Pancreas (tissue), 10 donors: ENCODE data around the gene ZBTB22. TPM values are rescaled to one million over a fixed set of nuclear protein-coding genes. Genes with fewer than 3 reads are reported as not detected.
"Not testable (repeated sequence)": the region's sequence is repeated elsewhere in the genome, so short reads cannot be mapped to it uniquely, and the experiment has no call there.

Experiments
- ATAC-seq, 4 donors: fragments of 200-7000 bp; cut with Tn5 transposase; one replicate each; pipeline versions ENCODE4 v1.8.0 to v1.9.1; 2020; ENCODE audit warnings: mild to moderate bottlenecking in 4 of 4, moderate library complexity in 4 of 4
- DNase-seq, 6 donors: peaks; one replicate each; pipeline ENCODE4 v3.0.0-alpha.2; 2020
- FAIRE-seq: peaks from 2 replicates; lab custom pipeline; 2012; peaks lifted over from hg19 to GRCh38; lab: Jason Lieb, UNC
- H3K27ac ChIP-seq, 4 donors: fragments of 200-600 bp; sonication (generic); 1 replicate in 3 of 4; 2 replicates in 1 of 4; pipeline versions ENCODE4 v1.5.0 to v1.8.0; 2020
- H3K27me3 ChIP-seq, 4 donors: fragments of 200-600 bp; one replicate each; pipeline ENCODE4 v1.8.0; 2021
- H3K36me3 ChIP-seq, 3 donors: fragments of 200-600 bp; sonication (generic) in 1 of 3; one replicate each; pipeline versions ENCODE4 v1.5.0 to v1.8.0; 2020 to 2021
- H3K4me1 ChIP-seq, 3 donors: fragments of 200-600 bp; one replicate each; pipeline ENCODE4 v1.8.0; 2021
- H3K4me3 ChIP-seq, 4 donors: fragments of 200-600 bp; sonication (generic) in 2 of 4; one replicate each; pipeline versions ENCODE4 v1.5.0 to v1.8.0; 2020 to 2021
- H3K9me3 ChIP-seq, 4 donors: fragments of 200-600 bp; one replicate each; pipeline ENCODE4 v1.8.0; 2021
- WGBS, 2 donors: extraction: QIAGEN DNeasy Blood & Tissue Kit; methylation state at CpG; one replicate each; pipeline ENCODE4 v1.1.7; 2013; 5-methylcytosine and 5-hydroxymethylcytosine counted together
- intact Hi-C, 3 donors: fragments of 100-400 bp; cut with DNase I; formaldehyde crosslinking; loops; one replicate each; pipeline versions ENCODE4 v1.11.1 to v1.14.2; 2022
- polyA plus RNA-seq, 2 donors: library from polyadenylated mRNA; stranded (reverse); fragments of 200-250 nt; gene quantifications; one replicate each; pipeline ENCODE4 v1.2.3, GENCODE V29; 2013
- total RNA-seq, 6 donors: library from RNA; stranded (reverse); fragmentation: NEBNext Ultra II Directional in 4 of 6; extraction: Animal tissue kit (Norgen Biotek cat#: 25700) in 4 of 6; gene quantifications; one replicate each; pipeline versions ENCODE4 v1.2.1 to v1.2.4, GENCODE V29; 2021 to 2023
- TF ChIP-seq, protein P1 (sequence below), 4 donors: fragments of 200-600 bp; sonication (generic) in 3 of 4; IDR thresholded peaks; one replicate each; pipeline versions ENCODE4 v1.5.0 to v1.8.0; 2021; ENCODE audit warnings: antibody characterized with exemption in 4 of 4
- donor health status: healthy with polysubstance abuse.
- donor health status: DM: no; HTN: no; CAD: no; lungs with moderate emphysema.
- donor health status: DM: no; HTN: no; CAD: no.
- donor health status: control.
- donor health status: control.
- donor health status: Bipolar disorder and iron deficiency.
- donor health status: DM: yes; HTN: yes; CAD: no.
- donor health status: DM: no; HTN: no; CAD: no.
- donor health status: DM: no; HTN: no; CAD: no.
- donor health status: DM: yes; HTN: yes; CAD: no.

ZBTB22 gene
- total and polyA plus RNA-seq, 8 donors = 6.7 to 14.3 (median 10.1) TPM

DNA sequence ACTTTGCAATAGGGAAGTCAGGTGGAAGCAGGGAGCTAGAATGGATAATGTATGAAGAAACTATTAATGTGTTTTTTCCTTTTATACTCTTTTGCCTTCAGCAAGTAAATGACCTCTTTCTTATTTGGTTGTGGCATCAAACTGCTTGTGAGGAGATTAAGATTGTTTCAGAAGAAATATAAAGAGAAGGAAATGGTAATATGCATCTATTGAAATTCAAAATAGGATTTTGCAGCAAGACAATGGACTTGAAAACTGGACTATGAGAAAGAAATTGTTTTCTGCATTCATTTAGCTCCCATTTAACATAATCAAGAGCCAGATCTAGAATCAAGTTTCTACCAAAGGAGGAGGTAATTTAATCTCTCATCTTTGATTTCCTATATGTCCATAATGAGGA lies 41.8 kb upstream of the ZBTB22 start:
- ATAC-seq (no peak), DNase-seq (no peak), FAIRE-seq (no peak)
- H3K9me3 ChIP-seq = no peaks in the 10 kb centered on the region
- intact Hi-C loops = no loop called here
- H3K36me3 ChIP-seq = no peaks in the 10 kb centered on the region
- no peak overlapping the region for H3K4me3 ChIP-seq
- TF ChIP-seq, protein P1, sequence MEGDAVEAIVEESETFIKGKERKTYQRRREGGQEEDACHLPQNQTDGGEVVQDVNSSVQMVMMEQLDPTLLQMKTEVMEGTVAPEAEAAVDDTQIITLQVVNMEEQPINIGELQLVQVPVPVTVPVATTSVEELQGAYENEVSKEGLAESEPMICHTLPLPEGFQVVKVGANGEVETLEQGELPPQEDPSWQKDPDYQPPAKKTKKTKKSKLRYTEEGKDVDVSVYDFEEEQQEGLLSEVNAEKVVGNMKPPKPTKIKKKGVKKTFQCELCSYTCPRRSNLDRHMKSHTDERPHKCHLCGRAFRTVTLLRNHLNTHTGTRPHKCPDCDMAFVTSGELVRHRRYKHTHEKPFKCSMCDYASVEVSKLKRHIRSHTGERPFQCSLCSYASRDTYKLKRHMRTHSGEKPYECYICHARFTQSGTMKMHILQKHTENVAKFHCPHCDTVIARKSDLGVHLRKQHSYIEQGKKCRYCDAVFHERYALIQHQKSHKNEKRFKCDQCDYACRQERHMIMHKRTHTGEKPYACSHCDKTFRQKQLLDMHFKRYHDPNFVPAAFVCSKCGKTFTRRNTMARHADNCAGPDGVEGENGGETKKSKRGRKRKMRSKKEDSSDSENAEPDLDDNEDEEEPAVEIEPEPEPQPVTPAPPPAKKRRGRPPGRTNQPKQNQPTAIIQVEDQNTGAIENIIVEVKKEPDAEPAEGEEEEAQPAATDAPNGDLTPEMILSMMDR (IDR thresholded peaks at IDR 0.05) = no peak
- no peaks in the 10 kb centered on the region for H3K27me3 ChIP-seq
- H3K27ac ChIP-seq = no peak overlapping the region
- H3K4me1 ChIP-seq = no peaks in the 10 kb centered on the region

DNA sequence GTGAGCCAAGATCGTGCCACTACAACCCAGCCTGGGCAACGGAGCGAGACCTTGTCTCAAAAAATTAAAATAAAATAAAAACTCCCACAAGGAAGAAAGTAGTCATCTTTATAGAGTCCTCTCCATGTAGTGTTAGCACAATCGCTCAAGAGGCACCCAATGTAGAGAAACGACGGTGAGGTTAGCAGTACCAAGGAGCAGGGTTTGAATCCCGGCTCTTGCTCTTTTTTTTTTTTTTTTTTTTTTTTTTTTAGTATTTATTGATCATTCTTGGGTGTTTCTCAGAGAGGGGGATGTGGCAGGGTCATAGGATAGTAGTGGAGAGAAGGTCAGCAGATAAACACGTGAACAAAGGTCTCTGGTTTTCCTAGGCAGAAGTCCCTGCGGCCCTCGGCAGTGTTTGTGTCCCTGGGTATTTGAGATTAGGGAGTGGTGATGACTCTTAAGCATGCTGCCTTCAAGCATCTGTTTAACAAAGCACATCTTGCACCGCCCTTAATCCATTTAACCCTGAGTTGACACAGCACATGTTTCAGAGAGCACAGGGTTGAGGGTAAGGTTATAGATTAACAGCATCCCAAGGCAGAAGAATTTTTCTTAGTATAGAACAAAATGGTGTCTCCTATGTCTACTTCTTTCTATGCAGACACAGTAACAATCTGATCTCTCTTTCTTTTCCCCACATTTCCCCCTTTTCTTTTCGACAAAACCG lies 39.8 kb upstream of the ZBTB22 start:
- H3K36me3 ChIP-seq, FAIRE-seq, H3K27me3 ChIP-seq, ATAC-seq, H3K4me1 ChIP-seq, intact Hi-C loops, H3K9me3 ChIP-seq, H3K4me3 ChIP-seq, DNase-seq, H3K27ac ChIP-seq: not testable (repeated sequence)
- 51 to 60% methylated on average over 12 to 13 of the region's 13 CpGs for WGBS, 2 donors

DNA sequence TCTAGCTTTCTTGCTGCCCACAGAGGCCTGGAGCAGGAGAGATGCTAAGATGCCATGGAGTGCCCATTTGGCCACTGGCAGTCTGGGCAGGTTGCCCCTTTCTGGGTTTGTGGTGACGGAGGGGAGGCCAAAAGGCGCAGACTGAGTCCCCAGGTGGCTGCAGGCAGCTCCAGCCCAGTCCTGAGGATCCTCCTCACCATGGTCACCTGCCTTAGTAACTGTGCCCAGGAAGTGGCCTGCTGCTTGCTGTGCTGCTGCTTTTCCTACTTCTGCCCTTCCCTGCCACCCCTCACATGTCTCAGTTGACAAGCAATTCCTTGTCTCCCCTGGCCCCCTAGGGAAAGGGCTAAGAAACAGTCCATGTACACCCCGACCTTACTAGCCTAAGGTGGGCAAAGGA lies 38.8 kb upstream of the ZBTB22 start:
- H3K27ac ChIP-seq = no peak overlapping the region
- intact Hi-C loops = no loop called here
- TF ChIP-seq, protein P1 (IDR thresholded peaks at IDR 0.05) = no peak
- FAIRE-seq (no peak), DNase-seq (no peak), ATAC-seq (no peak)
- no peak overlapping the region for H3K4me3 ChIP-seq
- 73 to 79% methylated on average over 3 of the region's 3 CpGs for WGBS, 2 donors
- no peaks in the 10 kb centered on the region for H3K9me3 ChIP-seq
- no peaks in the 10 kb centered on the region for H3K36me3 ChIP-seq
- no peaks in the 10 kb centered on the region for H3K27me3 ChIP-seq
- no peaks in the 10 kb centered on the region for H3K4me1 ChIP-seq

DNA sequence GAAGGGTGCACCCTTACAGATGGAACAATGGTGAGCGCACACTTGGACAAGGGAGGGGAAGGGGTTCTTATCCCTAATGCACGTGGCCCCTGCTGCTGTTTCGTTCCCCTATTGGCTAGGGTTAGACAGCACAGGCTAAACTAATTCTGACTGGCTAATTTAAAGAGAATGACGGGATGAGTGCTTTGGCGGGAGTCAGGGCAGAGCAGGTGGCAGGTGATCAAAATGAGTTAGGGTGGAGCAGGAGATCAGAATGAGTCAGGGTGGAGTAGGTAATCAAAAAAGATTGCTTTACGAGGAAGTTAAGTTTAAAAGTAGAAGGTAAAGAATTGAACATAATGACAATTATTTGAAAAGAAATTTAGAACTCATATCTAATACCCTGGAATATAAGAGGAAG lies 38.3 kb upstream of the ZBTB22 start:
- H3K36me3 ChIP-seq, H3K9me3 ChIP-seq, intact Hi-C loops, H3K27ac ChIP-seq, ATAC-seq, H3K4me1 ChIP-seq, H3K27me3 ChIP-seq, DNase-seq, FAIRE-seq, H3K4me3 ChIP-seq: not testable (repeated sequence)
- WGBS, 2 donors = 75 to 89% methylated on average over 6 of the region's 6 CpGs

DNA sequence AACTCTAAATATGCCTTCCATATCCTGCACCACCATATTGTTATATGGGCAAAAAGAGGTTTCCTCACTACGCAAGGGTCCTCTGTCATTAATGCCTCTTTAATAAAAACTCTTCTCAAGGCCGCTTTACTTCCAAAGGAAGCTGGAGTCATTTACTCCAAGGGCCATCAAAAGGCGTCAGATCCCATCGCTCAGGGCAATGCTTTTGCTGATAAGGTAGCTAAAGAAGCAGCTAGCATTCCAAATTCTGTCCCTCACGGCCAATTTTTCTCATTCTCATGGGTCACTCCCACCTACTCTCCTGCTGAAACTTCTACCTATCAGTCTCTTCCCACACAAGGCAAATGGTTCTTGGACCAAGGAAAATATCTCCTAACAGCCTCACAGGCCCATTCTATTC lies 30.3 kb upstream of the ZBTB22 start:
- H3K9me3 ChIP-seq = no peaks in the 10 kb centered on the region
- DNase-seq = no peak
- FAIRE-seq = no peak
- intact Hi-C loops = no loop called here
- no peak for ATAC-seq
- no peaks in the 10 kb centered on the region for H3K36me3 ChIP-seq
- no peaks in the 10 kb centered on the region for H3K27me3 ChIP-seq
- no peak overlapping the region for H3K4me3 ChIP-seq
- no peaks in the 10 kb centered on the region for H3K4me1 ChIP-seq
- H3K27ac ChIP-seq = no peak overlapping the region
- TF ChIP-seq, protein P1 (IDR thresholded peaks at IDR 0.05) = no peak
- WGBS, 2 donors = 82 to 90% methylated on average over 5 of the region's 5 CpGs

DNA sequence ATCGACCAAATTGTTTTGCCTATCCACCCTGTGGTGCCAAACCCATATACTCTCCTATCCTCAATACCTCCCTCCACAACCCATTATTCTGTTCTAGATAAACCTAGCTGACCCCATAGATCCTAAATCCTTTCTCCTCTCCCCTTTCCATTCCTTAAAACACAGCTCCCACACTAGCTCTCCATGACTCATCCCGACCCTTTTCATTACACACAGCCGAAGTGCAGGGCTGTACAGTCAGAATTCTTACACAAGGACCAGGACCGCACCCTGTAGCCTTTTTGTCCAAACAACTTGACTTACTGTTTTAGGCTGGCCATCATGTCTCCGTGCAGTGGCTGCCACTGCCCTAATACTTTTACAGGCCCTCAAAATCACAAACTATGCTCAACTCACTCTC lies 29.4 kb upstream of the ZBTB22 start:
- intact Hi-C loops = not testable (repeated sequence)

More for the DNA sequence above, 29.4 kb upstream of the ZBTB22 start:
- 74 to 91% methylated on average over 5 of the region's 5 CpGs for WGBS, 2 donors
- DNase-seq, ATAC-seq, H3K36me3 ChIP-seq, H3K27me3 ChIP-seq, FAIRE-seq, H3K4me1 ChIP-seq, H3K27ac ChIP-seq, H3K9me3 ChIP-seq, H3K4me3 ChIP-seq: not testable (repeated sequence)
